NAMALWA (cell line): ENCODE results near the gene IQCN.
A peak's percentile ranks its signal among the peaks of the same experiment; 100 is the strongest.

Experiments used
- DNase-seq: peaks from one replicate; pipeline ENCODE4 v3.0.0-alpha.2; 2015; ENCODE audit warnings: low spot score

The IQCN gene, protein sequence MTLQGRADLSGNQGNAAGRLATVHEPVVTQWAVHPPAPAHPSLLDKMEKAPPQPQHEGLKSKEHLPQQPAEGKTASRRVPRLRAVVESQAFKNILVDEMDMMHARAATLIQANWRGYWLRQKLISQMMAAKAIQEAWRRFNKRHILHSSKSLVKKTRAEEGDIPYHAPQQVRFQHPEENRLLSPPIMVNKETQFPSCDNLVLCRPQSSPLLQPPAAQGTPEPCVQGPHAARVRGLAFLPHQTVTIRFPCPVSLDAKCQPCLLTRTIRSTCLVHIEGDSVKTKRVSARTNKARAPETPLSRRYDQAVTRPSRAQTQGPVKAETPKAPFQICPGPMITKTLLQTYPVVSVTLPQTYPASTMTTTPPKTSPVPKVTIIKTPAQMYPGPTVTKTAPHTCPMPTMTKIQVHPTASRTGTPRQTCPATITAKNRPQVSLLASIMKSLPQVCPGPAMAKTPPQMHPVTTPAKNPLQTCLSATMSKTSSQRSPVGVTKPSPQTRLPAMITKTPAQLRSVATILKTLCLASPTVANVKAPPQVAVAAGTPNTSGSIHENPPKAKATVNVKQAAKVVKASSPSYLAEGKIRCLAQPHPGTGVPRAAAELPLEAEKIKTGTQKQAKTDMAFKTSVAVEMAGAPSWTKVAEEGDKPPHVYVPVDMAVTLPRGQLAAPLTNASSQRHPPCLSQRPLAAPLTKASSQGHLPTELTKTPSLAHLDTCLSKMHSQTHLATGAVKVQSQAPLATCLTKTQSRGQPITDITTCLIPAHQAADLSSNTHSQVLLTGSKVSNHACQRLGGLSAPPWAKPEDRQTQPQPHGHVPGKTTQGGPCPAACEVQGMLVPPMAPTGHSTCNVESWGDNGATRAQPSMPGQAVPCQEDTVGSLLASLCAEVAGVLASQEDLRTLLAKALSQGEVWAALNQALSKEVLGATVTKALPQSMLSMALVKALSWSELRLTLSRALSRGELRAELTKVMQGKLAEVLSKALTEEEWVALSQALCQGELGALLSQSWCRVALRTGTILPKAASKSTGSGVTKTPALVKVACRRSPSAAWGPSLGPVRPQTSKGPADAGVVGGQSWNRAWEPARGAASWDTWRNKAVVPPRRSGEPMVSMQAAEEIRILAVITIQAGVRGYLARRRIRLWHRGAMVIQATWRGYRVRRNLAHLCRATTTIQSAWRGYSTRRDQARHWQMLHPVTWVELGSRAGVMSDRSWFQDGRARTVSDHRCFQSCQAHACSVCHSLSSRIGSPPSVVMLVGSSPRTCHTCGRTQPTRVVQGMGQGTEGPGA (N-terminal part only)

DNA sequence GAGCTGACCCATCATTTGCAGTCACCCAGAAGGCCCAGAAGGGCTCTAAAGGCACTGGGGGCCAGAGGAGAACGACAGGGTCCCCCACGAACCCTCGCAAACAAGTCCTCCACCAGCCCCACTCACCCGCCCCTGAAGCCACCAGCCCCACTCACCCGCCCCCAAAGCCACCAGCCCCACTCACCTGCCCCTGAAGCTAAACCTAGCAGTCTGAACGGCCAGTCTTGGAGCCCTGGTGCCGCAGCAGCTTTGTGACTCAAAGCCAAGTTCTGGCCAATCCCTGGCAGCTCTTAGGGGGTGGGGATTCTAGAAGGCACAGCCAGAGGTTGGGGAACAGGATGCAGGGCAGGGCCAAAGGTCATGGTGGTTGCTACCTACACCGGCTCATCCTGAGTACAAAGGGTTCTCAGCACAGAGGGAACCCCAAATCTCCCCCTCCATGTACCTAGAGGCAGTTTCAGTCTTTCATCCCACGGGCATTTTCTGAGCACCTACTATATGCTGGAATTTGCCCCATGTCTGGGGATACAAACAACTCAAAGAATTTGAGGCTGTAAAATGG, at the start of gene IQCN:
Gene IQCN, minus strand, starts transcription at position 234 of the 562 bp plus-strand sequence. CDS start 4,974 bp downstream, outside the sequence.
- no peak for DNase-seq

DNA sequence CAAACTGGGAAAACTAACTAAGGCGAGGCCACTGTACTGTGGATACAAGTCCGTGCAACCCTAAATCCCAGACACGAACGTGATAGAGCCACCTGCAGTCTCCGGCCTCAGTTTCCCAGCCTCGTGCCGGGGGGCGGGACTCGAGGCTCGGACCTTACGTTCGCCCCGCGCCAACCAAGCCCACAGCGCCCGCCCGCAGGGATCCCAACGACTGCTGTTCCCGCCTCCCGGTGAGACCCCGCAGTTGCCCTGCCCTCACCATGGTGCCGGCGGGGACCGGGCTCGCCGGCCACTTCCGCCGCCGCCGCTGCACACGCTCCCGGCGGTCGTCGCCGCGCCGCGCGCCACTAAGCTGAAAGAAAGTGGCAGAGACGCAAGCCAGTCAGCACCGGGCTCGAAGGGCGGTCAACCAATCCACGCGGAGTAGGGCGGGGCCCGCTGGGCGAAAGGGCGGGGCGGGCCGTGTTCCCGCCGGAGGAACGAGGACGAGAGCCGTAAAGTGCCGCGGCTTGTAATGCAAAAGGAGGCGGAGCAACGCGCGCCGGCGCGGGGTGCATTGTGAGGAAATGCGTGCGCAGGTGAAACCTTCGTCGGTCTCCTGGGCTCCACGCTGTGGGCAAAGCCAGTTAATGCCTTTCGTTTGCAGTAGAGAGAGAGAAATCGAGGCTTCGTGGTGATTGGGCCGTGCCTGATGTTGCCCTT, 48.7 kb upstream of the IQCN start, which contains the start of gene LSM4:
Gene LSM4, minus strand, starts transcription at position 318 of the 702 bp plus-strand sequence. Its CDS starts 56 bp downstream, at position 262.
- DNase-seq, result peak; percentile 99

DNA sequence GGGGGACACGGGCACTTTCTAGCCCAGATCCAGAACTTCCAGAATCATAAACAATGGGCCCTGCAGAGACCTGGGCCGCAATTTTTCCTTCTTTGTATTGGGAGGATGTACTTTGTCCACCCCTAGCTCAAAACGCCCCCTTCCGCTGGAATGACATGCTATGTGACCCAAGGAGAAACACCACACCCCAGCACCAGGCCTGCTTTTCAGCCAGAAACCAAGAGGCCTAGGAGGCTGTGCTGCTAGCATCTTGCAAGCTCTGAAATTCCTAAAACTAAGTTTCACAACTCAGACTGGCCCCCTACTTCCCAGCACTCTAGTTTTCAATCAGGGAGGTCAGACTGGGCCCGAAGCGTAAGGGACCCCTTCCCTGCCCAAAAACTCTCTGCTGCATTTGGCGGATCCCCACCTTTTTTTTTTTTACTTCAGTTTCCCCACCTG, 48.1 kb upstream of the IQCN start:
- peak; percentile 78 for DNase-seq

DNA sequence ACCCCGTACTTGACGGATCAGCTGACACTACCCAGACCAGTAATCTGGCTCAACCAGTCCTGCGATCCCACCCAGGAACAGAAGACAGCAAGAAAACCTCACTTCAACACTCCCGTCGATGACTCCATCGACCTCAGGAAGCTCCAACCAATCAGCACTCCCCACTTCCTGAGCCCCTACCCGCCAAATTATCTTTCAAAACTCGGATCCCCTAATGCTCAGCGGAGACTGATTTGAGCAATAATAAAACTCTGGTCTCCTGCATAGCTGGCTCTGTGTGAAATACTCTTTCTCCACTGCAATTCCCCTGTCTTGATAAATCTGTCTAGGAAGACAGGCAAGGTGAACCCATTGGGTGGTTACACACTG, 47.5 kb upstream of the IQCN start:
- DNase-seq, result no peak

DNA sequence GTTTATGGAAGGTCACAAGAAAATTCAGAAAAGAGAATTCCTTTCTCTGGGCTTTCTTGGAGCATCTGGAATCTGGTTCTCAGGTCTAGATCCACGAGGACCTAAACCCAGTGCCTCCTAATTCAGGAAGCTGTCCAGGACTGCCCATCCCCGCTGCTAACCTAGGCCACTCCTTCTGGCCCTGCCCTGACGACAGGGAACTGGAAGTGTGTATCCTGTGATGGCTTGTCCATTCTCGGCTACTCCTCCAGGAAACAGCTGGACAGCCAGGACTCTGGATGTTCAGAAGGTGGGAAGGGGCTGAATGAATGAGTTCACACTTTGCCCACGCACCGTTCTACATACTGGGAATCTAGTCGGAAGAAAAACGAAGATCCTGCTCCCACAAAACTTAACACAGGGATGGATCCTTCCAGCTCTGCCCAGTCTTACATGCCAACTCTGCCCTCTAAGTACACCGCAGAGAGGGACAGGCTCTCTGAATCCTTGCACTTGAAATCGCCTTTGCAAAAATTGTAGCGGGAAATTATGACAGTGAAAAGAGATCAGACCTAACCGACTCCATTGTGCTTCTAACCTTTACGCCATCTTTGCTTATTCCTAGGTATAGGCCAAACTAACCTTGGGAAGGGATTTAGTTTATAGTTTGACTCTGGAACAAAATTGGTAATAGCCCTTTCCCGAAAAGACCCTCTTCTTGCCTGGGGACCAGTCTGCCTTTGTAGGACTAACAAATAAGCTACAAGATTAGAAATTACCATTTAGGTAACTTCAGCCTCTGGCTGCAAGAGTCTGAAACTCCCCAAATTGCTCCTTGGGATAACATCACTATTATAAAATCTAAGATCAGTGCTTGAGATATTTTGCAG, 46.8 kb upstream of the IQCN start:
- no peak for DNase-seq

DNA sequence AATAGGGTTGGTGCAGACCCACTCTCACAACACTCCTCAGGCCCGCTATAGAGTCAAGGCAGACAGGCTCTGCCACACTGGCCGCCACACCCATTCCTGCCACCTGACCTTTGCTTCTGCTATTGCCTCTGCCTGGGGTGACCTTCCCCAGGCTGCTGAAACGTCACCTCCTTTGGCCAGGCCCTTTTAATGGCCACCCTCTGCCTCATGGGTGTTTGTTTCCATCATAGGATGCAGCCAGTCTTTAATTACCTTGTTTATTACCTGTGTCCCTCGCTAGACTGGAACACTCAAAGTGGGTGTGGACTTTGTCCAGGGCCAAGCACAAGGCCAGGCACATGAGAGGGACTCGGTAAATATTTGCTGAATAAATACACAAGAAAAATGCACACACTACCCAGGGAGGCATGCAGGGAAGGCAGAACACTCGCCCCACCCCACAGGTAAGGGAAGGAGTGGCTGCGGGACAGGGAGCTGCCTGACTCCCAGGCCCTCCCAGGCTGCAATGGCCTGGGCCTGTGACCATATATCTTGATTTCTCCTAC, 45.4 kb upstream of the IQCN start:
- no peak for DNase-seq

DNA sequence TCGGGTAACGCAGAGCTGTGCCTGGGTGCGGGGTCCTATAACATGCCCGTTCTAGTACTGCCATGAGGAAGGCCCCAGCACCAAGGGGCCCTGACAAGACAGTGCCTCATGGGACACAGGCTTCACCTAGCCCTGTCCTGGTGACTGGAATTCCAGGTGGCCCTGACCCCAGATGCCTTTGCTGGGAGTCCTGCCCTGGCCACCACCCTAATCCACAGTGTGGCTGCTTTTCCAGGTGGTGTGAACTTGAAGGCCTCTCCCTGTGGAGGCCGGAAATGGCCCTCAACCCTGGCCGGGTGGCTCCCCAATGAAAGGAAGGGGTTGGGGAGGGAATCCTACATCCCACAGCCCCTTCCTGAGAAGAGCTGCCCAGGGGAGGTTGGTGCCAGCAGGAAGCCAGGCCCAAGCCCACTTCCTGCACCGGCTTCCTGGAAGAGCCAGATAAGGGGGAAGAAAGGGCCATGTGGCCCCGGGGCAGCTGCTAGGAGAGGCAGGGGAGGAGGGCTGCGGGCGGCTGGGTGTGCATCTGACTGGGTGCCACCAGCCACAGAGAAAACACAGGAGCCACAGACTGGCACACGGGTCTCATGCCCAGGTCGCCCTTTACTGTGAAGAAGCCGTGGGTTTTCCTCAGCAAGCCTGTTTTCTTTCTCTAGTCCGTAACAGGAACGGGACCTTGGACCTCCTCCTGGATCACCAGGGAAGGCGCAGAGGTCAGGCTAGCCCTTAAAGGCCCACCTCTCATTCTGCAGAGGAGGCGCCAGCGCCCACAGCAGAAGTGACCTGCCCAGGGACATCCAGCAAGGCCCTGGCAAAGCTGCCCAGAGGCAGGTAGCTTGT, 43.9 kb upstream of the IQCN start:
- DNase-seq, result no peak

DNA sequence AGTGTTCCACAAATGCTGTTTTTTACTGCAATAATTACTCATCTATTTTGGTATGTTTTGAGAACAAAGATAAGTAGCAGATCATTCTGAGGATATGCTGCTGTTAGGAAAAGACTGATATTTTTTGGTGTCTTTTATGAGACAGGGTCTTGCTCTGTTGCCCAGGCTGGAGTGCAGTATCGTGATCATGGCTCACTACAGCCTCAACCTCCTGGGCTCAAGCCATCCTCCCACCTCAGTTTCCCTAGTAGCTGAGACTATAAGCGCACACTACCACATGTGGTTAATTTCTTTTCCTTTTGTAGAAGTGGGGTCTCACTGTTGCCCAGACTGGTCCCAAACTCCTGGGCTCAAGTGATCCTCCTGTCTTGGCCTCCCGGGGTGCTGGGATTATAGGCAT, 39.1 kb upstream of the IQCN start:
- no peak for DNase-seq

DNA sequence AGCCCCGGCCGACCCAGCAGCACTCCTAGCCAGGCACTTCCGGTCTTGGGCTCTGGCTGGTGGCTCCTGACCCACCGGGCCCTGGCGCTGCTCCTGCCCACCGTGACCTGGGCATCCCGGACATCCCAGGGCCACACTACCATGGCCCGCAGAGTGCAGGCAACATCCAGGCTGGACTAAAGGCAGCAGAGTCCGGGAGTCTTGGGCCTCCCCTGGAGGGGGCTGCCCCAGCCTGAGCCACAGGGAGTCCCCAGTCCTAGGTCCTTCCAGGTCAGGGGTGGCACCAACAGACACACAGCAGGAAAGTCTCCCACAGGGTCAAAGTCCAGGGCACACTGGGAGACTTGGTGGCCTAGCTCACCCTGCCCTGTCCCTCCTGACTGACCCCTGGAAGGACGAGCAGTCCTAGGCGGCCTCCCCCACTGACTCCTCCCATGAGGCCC, 37.9 kb upstream of the IQCN start:
- DNase-seq, result no peak

DNA sequence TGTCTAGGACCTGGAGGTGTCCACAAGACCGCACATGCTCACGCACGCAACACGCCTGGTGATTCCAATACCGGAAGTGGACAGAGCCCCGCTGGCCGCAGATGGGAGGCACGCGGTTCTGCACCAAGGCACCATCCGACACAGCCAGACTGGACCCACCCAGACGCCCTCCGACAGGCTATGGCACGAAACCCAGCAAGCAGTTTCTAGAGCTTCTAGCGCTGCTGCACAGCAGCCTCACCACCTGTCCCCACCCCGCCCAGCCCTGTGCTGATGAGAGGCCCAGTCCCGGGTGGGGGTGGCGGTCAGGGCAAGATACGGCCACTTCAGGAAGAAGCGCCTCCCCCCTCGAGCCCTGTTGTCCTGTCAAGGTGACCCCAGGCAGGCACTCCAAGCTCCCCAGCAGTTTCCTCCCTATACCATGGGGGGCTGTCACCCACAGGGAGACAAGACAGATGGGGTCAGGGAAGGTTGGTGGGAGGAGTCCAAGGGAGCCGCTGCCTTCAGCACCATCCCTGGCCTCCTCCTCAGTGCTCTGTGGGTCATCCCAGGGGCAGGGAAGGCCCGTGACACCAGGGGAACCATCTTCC, 37.3 kb upstream of the IQCN start:
- DNase-seq, result no peak

DNA sequence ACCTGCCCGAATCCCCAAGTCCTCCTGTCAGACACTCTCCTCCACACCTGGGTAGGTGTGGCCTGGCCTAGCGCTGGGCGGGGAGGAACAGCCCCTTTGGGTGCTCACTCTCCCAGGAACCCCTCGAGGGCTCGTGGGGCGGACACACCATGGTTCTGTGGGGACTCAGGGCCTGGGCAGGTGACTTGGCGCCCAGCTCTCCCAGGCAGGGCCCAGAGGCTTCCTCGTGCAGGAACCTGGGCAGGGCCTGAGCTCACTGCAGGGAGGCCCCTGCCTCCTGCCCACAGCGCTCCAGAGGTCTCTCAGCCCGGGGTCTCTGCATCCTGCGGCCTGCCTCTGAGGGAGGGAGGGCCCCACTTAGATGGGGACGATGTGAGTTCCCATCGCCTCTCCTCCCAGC, 36.7 kb upstream of the IQCN start:
- DNase-seq, result no peak

DNA sequence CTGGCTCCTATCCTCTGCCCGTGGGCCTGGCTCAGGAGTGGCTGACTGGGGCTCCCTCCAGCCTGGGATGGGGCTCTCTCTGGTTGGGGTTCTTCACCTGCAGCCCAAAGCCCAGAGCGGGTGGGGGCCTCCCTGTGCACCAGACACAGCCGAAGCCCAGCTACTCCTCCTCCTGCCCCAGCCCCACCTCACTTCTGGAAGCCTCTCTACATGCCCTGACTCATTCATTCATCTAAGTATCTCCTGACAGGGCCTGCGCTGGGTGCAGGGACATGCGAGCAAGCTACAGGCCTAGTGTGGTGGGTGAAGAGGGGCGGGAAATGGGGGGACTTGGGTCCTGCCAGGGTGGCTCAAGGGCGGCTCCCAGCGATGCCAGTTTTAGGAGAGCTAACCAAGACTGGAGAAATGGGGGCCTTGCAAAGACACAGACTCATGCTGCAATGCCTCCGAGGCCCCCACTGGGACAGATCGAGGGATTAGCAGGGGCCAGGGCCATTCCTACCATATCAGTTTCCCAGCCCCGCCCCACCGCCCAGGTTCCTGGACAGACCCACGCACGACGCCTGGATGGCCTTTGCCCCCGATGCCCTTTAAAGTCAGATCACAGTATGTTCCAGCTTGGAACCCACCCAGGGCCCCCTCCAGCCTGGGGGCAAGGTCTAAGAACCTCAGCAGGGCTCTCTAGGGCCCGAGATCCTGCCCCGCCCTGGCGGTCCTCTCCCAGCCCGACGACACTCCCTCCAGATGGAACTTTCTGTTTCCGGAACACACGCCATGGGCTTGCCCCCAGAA, 36.1 kb upstream of the IQCN start:
- DNase-seq, result no peak

DNA sequence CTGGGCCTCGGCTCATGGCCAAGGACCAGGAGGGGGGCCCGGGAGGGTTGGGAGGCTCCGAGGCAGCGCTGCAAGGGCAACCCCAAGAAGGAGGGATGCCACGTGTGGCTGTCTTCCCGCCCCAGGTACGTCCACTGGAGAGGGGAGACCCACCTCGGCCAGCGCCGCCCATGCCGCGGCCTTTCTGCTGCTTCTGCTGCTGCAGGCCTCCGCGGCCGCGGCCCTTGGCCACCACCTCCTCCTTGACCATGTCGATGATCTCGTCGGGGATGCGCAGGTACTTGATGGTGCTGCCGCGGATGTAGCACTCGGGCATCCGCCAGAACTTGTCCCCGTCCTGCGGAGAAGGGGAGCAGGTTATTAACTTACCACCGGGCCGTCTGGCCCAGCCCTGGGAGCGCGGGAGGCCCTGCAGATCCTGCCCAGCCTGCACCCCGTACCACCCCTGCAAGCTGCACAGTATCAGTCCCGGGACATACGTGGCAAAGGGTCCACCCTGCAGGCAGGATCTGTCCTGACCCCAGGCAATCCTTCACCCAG, 35.3 kb upstream of the IQCN start:
- DNase-seq, result no peak

DNA sequence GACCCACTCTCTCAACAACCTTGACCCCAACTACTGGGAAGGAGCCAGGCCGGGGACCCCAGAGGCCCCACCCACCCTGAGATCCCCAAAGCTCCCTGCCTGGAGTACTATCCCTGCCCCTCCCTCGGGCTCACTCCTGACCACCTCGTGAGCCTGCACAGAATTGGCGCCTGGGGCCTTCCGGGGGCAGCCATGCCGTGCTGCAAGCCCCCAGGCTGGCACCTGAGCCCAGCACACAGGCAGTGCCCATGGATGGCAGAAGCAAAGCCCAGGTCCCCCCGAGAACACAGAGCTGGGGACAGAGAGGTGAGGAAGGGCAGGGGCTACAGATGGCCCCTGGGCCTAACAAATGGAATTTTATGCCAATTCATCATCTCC, 34.7 kb upstream of the IQCN start:
- DNase-seq, result no peak

DNA sequence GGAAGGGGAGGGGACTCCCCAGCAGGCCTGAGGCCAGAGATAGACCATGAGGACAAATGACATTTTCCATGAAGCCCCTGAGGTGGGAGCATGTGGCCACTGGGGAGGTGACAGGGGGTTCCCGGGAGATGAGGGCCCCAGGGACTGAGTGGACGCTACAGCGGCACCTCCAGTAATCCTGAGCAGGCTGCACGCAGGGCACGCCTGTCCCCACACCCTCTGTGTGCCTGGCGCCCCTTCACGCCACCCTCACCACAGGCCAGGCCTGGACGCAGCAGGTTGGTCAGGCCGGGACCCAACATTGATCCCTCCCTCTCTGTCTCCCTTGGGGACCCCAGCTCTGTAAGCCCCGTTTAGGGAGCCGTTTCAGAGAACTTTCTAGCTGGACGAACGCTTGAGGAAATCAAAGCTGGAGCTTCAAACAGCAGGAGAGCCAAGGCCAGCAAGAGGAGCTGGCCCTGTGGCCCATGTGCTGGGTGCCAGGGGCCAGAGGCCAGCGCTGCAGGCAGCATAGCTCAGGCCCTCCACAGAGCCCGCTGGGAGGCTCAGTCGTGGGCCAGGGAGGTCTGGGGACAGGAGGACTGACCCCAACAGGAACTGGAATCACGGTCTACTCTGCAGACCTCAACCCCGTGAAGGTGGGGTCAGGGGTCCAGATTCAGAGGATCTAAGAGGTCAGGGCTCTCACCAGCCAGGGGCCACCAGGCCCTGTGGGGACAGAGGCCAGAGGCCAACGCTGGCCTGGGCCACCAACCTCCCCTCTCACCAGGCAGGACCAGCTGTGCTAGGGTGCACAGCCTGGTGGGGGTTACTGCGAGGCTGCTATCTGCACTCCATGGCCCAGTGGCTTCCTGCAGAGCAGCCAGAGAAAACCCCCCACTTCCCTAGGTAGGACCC, 34.0 kb upstream of the IQCN start:
- no peak for DNase-seq

DNA sequence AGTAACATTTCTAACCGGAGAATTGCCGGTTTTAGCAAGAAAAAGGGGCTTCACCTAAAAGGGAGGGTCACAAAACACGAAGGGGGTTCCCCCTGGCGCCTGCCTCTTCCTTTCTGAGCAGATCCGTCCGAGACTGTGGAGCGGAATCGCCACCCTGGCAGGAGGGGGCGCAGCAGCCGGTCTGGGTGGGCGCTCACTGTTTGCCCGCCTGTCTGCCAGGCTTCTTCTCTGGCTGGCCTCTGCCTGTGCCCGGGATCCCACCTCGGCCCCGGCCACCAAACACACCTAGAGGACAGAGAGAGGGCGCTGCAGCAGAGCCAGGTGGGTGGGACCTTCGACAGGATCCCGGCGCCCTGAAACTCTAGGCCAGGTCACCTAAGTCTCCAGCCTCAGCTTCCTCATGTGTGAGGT, 33.0 kb upstream of the IQCN start:
- DNase-seq, result no peak
